HCT116 (cell line): Measurements from ENCODE around the gene KRTCAP2. TPM values are rescaled to one million over a fixed set of nuclear protein-coding genes. Genes with fewer than 3 reads are reported as not detected.

ENCODE experiments used
- ATAC-seq: fragments of 200-7000 bp; cut with Tn5 transposase; 2 replicates; pipeline ENCODE4 v1.9.1; 2020; ENCODE audit warnings: mild to moderate bottlenecking, moderate library complexity
- BruUV-seq: library from RNA; stranded (reverse); fragments of 400-500 nt; replicated peaks from 2 replicates; lab custom pipeline; 2021; lab: Mats Ljungman, UMichigan
- CTCF ChIA-PET: fragments of 300-600 bp; sonication (Branson Sonifier 250); formaldehyde crosslinking; loops from one replicate; lab custom pipeline; 2021; ENCODE audit warnings: antibody characterized with exemption; lab: Charles Lee
- POLR2A ChIA-PET: fragments of 300-600, 350-600 bp; sonication (Branson Sonifier 250); formaldehyde crosslinking; loops from one replicate; lab custom pipeline; 2021; ENCODE audit warnings: antibody characterized with exemption; lab: Charles Lee
- RAD21 ChIA-PET, 2 experiments: fragments of 300-600 bp; sonication (Branson Sonifier 250); formaldehyde crosslinking; loops; one replicate each; lab custom pipeline; 2023; ENCODE audit warnings: low total read pairs in 2 of 2; ENCODE audit not compliant: uncharacterized antibody in 2 of 2, unreplicated experiment in 2 of 2, low non-redundant PET in 1 of 2; lab: Charles Lee
- DNase-seq: peaks from one replicate; pipeline ENCODE4 v3.0.0-alpha.2; 2010; ENCODE audit warnings: low read depth, low spot score
- H2AFZ ChIP-seq: fragments of 200-600 bp; shearing (Covaris generic), sonication (generic); 2 replicates; pipeline ENCODE4 v1.6.1; 2017; ENCODE audit warnings: low read depth, mixed run types, mixed read lengths, antibody characterized with exemption, low read length; ENCODE audit not compliant: poor library complexity, severe bottlenecking
- H3K27ac ChIP-seq: 2 replicates; pipeline ENCODE4 v1.5.1; 2012; ENCODE audit warnings: low read depth, low read length
- H3K27me3 ChIP-seq: fragments of 200-600 bp; sonication (generic); 2 replicates; pipeline ENCODE4 v1.6.1; 2016; ENCODE audit warnings: mixed run types, low read length, mixed read lengths; ENCODE audit not compliant: insufficient read depth
- H3K36me3 ChIP-seq, 2 experiments: fragments of 200-500 bp in 1 of 2; fragments of 200-600 bp in 1 of 2; sonication (Bioruptor generic) in 1 of 2; sonication (generic) in 1 of 2; 2 replicates each; pipeline versions ENCODE4 v1.5.1 to v1.6.1; 2014 to 2016; ENCODE audit warnings: low read length in 2 of 2, inconsistent platforms in 1 of 2, mixed read lengths in 1 of 2, mixed run types in 1 of 2; ENCODE audit not compliant: insufficient read depth in 2 of 2, control insufficient read depth in 1 of 2
- H3K4me1 ChIP-seq, 2 experiments: fragments of 200-600 bp in 1 of 2; sonication (generic) in 1 of 2; 2 replicates each; pipeline versions ENCODE4 v1.5.1 to v1.6.1; 2012 to 2017; ENCODE audit warnings: low read length in 2 of 2, inconsistent platforms in 1 of 2, mild to moderate bottlenecking in 1 of 2, mixed read lengths in 1 of 2, mixed run types in 1 of 2, moderate library complexity in 1 of 2; ENCODE audit not compliant: insufficient read depth in 2 of 2, control insufficient read depth in 1 of 2
- H3K4me2 ChIP-seq: fragments of 200-600 bp; sonication (generic); 2 replicates; pipeline ENCODE4 v1.6.1; 2017; ENCODE audit warnings: mixed run types, low read length, mixed read lengths
- H3K4me3 ChIP-seq, 2 experiments: fragments of 200-600 bp in 1 of 2; sonication (generic) in 1 of 2; replicated peaks in 1 of 2; 2 replicates each; pipeline ENCODE4 v1.5.1; 2011 to 2016; ENCODE audit warnings: low read length in 2 of 2, control low read depth in 1 of 2, low read depth in 1 of 2, mild to moderate bottlenecking in 1 of 2, mixed read lengths in 1 of 2, mixed run types in 1 of 2
- H3K79me2 ChIP-seq: fragments of 200-600 bp; sonication (generic); 2 replicates; pipeline ENCODE4 v1.6.1; 2017; ENCODE audit warnings: mild to moderate bottlenecking, mixed run types, low read length, moderate library complexity, mixed read lengths; ENCODE audit not compliant: insufficient read depth
- H3K9ac ChIP-seq: fragments of 200-600 bp; sonication (generic); 2 replicates; pipeline ENCODE4 v1.6.1; 2016; ENCODE audit warnings: low read length, mixed read lengths
- H3K9me2 ChIP-seq: fragments of 200-600 bp; sonication (generic), shearing (Covaris generic); 2 replicates; pipeline ENCODE4 v1.6.1; 2017; ENCODE audit warnings: mixed run types, mild to moderate bottlenecking, moderate library complexity; ENCODE audit not compliant: insufficient read depth
- H3K9me3 ChIP-seq, 2 experiments: fragments of 200-500 bp in 1 of 2; fragments of 200-600 bp in 1 of 2; sonication (Bioruptor generic) in 1 of 2; sonication (generic) in 1 of 2; 2 replicates each; pipeline ENCODE4 v1.6.1; 2014 to 2017; ENCODE audit warnings: low read length in 2 of 2, mixed read lengths in 2 of 2, inconsistent platforms in 1 of 2, low read depth in 1 of 2, mild to moderate bottlenecking in 1 of 2, mixed run types in 1 of 2, moderate library complexity in 1 of 2; ENCODE audit not compliant: control insufficient read depth in 1 of 2, insufficient read depth in 1 of 2
- H4K20me1 ChIP-seq: fragments of 200-600 bp; sonication (generic), shearing (Covaris generic); 2 replicates; pipeline ENCODE4 v1.6.1; 2017; ENCODE audit warnings: mixed run types, mild to moderate bottlenecking, moderate library complexity; ENCODE audit not compliant: insufficient read depth
- ELF1 ChIP-seq: IDR thresholded peaks from 2 replicates; pipeline ENCODE4 v1.6.1; 2012; ENCODE audit warnings: low read depth, borderline replicate concordance
- POLR2A ChIP-seq: IDR thresholded peaks from 2 replicates; pipeline ENCODE4 v1.7.0; 2011; ENCODE audit warnings: borderline replicate concordance; ENCODE audit not compliant: insufficient read depth, insufficient read length; ENCODE audit errors: extremely low read depth
- YY1 ChIP-seq: IDR thresholded peaks from 2 replicates; pipeline ENCODE4 v1.6.1; 2011; ENCODE audit warnings: low read length, low read depth, moderate library complexity, mild to moderate bottlenecking; ENCODE audit not compliant: insufficient replicate concordance; ENCODE audit errors: extremely low read depth
- intact Hi-C: fragments of 100-400 bp; cut with micrococcal nuclease; formaldehyde crosslinking; loops from 2 replicates; pipeline ENCODE4 v1.10.0; 2022
- total RNA-seq: library from RNA; stranded (reverse); gene quantifications from one replicate; pipeline ENCODE4 v1.2.1, GENCODE V29; 2021; ENCODE audit not compliant: unreplicated experiment
- TF ChIP-seq, protein P1 (sequence below): IDR thresholded peaks from 2 replicates; pipeline ENCODE4 v1.6.1; 2012
- TF ChIP-seq, protein P2 (sequence below), 3 experiments: fragments of 200-600 bp in 1 of 3; sonication (generic) in 1 of 3; IDR thresholded peaks in 2 of 3; conservative IDR thresholded peaks in 1 of 3; 2 replicates each; pipeline ENCODE4 v1.5.1; 2012 to 2017; ENCODE audit warnings: low read depth in 2 of 3, low read length in 2 of 3, antibody characterized with exemption in 1 of 3, borderline replicate concordance in 1 of 3, control low read depth in 1 of 3, mild to moderate bottlenecking in 1 of 3, mixed read lengths in 1 of 3, mixed run types in 1 of 3, moderate library complexity in 1 of 3; ENCODE audit not compliant: insufficient read depth in 1 of 3
- TF ChIP-seq, protein P3 (sequence below): IDR thresholded peaks from 2 replicates; pipeline ENCODE4 v1.6.1; 2012
- TF ChIP-seq, protein P4 (sequence below): IDR thresholded peaks from 2 replicates; pipeline ENCODE4 v1.6.1; 2011; ENCODE audit warnings: mild to moderate bottlenecking, low read length, moderate library complexity; ENCODE audit not compliant: insufficient replicate concordance; ENCODE audit errors: extremely low read depth

Gene KRTCAP2
- total RNA-seq, 1 experiment from 2014 or later, result 143 TPM

DNA sequence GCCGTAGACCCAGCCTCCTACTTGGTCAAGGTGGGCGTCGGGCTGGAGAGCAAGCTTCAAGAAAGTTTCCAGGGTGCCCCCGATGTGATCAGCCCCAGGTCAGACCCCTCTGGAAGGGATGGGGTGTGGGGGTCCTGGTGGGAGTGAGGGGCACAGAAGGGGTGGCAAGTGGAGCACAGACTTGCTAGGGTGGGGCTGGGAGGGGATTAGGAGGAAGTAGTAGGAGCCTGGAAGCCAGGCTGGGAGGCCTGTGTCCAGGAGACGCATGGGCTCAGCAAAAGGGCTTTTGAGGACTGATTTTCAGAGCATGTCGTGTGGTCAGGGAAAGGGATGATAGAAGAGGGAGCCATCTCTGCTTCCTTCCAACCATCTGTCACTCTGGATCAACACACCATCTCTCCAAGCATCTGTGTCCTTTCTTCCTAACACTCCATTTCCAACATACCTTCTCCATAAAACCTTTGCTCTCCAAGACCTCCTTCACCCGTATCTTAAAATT is 9.0 kb upstream of the KRTCAP2 start:
- Histone ChIP-seq H3K9ac (no peak overlapping the region), H3K4me1 (peaks cover 0 to 2% of the 10 kb centered on the region in 2 experiments; a peak in 2 of 4 replicates), H2AFZ (no peak overlapping the region), H4K20me1 (no peaks in the 10 kb centered on the region), H3K79me2 (no peaks in the 10 kb centered on the region), H3K9me2 (no peaks in the 10 kb centered on the region), H3K36me3 (no peaks in the 10 kb centered on the region; a peak in 1 of 4 replicates), H3K9me3 (no peaks in the 10 kb centered on the region), H3K4me2 (no peak overlapping the region), H3K27ac (no peak overlapping the region), H3K4me3 (no peak overlapping the region), H3K27me3 (no peaks in the 10 kb centered on the region)
- BruUV-seq, result no TSS peak
- RAD21 ChIA-PET, result no interaction called here
- ATAC-seq (no peak), DNase-seq (no peak)
- POLR2A ChIA-PET, result no interaction called here
- CTCF ChIA-PET, result no interaction called here
- intact Hi-C loops, result no loop called here
- TF ChIP-seq, protein P1, sequence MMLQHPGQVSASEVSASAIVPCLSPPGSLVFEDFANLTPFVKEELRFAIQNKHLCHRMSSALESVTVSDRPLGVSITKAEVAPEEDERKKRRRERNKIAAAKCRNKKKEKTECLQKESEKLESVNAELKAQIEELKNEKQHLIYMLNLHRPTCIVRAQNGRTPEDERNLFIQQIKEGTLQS, result no peak
- TF ChIP-seq, protein P2, sequence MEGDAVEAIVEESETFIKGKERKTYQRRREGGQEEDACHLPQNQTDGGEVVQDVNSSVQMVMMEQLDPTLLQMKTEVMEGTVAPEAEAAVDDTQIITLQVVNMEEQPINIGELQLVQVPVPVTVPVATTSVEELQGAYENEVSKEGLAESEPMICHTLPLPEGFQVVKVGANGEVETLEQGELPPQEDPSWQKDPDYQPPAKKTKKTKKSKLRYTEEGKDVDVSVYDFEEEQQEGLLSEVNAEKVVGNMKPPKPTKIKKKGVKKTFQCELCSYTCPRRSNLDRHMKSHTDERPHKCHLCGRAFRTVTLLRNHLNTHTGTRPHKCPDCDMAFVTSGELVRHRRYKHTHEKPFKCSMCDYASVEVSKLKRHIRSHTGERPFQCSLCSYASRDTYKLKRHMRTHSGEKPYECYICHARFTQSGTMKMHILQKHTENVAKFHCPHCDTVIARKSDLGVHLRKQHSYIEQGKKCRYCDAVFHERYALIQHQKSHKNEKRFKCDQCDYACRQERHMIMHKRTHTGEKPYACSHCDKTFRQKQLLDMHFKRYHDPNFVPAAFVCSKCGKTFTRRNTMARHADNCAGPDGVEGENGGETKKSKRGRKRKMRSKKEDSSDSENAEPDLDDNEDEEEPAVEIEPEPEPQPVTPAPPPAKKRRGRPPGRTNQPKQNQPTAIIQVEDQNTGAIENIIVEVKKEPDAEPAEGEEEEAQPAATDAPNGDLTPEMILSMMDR (IDR thresholded peaks at IDR 0.05 in 2 of 3, conservative IDR thresholded peaks at IDR 0.05 in 1 of 3; ENCODE audit: borderline replicate concordance in 1 of 3, insufficient read depth in 1 of 3, low read depth in 2 of 3, low read length in 2 of 3), result no peak
- no peak for TF ChIP-seq YY1
- TF ChIP-seq ELF1, result no peak
- TF ChIP-seq, protein P3, sequence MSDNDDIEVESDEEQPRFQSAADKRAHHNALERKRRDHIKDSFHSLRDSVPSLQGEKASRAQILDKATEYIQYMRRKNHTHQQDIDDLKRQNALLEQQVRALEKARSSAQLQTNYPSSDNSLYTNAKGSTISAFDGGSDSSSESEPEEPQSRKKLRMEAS, result no peak
- TF ChIP-seq, protein P4, sequence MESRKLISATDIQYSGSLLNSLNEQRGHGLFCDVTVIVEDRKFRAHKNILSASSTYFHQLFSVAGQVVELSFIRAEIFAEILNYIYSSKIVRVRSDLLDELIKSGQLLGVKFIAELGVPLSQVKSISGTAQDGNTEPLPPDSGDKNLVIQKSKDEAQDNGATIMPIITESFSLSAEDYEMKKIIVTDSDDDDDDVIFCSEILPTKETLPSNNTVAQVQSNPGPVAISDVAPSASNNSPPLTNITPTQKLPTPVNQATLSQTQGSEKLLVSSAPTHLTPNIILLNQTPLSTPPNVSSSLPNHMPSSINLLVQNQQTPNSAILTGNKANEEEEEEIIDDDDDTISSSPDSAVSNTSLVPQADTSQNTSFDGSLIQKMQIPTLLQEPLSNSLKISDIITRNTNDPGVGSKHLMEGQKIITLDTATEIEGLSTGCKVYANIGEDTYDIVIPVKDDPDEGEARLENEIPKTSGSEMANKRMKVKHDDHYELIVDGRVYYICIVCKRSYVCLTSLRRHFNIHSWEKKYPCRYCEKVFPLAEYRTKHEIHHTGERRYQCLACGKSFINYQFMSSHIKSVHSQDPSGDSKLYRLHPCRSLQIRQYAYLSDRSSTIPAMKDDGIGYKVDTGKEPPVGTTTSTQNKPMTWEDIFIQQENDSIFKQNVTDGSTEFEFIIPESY, result no peak
- TF ChIP-seq POLR2A, result no peak
